ENCODE data around the gene SNRPD3.
"Not testable (repeated sequence)": the region's sequence is repeated elsewhere in the genome, so short reads cannot be mapped to it uniquely, and the experiment has no call there.

The SNRPD3 gene

DNA sequence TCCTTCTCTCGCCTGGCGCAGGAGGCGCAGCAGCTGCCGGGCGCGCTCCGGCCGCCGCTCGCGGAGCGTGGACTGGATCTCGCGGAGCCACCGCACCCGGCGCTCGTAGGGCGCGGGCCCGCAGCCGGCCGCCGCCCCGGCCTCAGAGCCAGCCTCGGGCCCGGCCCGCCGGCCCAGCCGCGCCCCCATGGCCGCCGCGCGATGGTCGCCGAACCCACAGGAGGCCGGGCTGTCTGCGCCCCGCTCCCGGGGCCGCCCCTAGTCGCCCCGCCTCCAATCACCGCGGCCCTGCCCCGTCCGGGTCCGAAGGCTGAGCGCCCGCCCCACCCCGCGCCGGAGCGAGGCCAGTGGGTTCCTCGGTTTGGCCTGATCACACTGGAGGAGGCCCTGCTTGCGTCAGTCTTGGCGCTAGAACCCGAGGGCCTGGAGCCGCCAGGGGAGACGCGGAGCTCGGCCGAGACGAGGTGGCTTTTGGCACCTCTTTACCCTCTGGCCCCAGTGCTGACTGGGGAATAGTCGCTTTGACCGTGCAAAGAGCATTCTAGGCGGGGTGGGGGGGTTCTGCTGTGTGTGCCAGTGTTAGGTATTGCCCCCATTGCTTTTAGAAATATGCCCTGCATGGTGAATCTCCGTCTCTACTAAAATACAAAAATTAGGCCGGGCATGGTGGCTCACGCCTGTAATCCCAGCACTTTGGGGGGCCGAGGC lies 37.2 kb downstream of the SNRPD3 start, which contains the start of gene LRRC75B:
TSS of gene LRRC75B (minus strand) at position 223 of the 708 bp plus-strand sequence. CDS start at position 189, 34 bp downstream.
- no peak for DNase-seq (ENCODE audit: low read depth)

DNA sequence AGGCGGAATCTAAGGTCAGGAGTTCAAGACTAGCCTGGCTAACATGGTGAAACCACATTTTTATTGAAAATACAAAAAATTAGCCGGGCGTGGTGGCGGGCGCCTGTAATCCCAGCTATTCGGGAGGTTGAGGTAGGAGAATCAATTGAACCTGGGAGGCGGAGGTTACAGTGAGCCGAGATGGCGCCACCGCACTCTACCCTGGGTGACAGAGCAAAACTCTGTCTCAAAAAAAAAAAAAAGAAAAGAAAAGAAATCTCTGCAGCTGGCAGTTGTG lies 37.7 kb downstream of the SNRPD3 start:
- DNase-seq (ENCODE audit: low read depth), result not testable (repeated sequence)

DNA sequence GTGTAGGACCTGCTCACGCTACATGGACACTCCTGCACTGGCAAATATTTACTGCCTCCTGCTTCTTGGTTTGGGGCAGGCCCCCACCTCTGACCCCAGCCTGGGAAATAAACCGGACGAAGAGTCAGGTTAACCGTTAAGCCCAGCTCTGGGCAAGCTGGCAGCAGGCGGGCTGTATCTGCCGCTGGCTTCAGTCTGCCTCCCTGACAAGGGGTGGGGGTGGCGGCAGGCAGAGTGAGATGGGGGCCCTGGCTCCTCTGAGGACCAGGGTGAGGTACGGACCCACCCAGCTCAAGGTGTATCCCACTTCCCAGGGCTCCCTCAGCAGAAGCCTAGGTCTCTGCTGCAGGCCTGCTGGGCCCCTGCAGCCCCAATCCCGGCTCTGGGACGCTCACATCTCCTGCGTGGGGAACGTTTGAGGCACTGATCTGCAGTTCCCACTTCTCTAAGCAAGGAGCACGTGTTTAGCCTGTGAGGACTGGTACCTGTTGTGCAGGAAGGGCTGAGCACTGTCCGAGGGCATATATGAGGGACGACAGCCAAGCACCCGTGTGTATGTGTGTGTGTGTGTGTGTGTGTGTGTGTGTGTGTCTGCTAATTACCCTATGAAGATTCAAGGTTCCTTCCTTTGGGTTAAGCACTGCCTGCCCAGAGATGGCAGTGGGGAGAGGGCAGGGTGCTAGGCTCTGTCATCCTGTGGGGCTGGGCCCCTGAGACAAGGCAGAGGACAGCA lies 38.2 kb downstream of the SNRPD3 start:
- no peak for DNase-seq (ENCODE audit: low read depth)

DNA sequence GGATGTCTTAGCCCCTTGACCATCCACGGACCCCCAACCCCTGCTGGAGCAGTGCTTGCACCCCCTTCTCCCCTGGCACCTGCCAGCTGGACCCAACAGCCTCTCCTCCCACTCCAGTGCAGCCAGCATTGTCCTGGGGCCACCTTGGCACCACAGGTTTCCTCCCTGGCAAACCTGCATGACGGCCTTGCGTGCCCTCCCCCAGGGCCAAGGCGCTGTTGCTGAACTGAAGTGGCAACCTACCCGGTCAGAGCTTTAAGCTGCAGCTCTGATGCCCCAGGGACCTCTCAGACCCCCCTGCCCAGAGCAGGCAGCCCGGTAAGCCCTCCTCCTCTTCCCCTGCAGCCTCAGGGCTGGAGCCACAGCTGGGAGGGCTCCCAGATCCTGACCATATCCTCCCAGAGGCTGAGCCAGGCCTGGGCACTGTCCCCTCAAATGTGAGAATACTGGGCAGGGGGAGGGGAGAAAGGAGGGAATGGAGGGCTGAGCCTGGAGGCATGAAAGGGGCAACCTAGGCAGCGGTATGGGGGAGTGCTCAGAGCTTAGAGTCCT lies 38.8 kb downstream of the SNRPD3 start:
- no peak for DNase-seq (ENCODE audit: low read depth)

DNA sequence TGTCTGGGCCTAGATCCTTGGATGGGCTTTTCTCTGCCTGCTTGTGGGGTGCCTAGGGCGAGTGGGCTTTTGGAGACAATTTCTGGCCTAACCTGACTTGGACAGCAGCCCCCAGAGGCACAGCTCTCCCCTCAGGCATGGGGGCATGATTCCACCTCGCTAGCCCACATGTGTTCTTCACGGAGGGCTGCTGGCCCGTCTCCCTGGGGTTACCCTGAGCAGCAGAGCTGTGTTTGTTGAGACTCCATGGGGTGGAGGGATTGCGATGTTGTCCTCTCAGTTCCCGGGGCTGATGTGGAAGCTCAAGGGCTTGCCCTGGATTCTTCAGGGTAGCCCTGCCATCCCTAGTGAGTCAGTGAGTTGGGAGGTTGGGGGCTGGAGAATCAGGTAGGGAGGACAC lies 39.4 kb downstream of the SNRPD3 start:
- no peak for DNase-seq (ENCODE audit: low read depth)

DNA sequence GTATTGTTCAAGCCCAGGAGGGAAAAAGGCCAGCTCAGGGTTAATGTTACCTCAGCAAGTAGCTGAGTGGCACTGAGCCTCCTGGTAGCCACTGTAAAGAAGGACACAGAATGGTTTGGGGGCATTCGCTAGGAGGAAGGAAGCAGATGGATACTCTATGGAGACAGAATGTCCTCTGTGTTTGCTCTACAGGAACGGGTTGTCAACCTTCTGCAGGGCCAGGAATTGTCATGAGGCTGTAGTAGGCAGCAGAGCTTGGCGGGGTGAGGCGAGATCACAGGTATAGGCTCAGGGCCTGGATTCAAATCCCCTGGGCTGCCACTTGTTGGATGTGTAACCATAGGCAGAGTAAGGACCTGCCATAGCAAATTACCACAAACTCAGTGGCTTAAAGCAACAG lies 40.1 kb downstream of the SNRPD3 start:
- DNase-seq (ENCODE audit: low read depth), result no peak

DNA sequence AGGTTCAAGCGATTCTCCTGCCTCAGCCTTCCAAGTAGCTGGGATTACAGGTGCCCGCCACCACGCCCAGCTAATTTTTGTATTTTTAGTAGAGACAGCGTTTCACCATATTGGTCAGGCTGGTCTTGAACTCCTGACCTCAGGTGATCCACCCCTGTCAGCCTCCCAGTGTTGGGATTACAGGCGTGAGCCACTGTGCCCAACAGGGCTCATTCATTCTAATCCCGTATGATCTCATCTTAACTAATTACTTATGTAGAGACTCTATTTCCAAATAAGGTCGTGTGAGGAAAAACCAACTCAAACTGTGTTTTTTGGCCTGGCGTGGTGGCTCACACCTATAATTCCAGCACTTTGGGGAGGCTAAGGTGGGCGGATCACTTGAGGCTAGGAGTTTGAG lies 41.3 kb downstream of the SNRPD3 start:
- not testable (repeated sequence) for DNase-seq (ENCODE audit: low read depth)

DNA sequence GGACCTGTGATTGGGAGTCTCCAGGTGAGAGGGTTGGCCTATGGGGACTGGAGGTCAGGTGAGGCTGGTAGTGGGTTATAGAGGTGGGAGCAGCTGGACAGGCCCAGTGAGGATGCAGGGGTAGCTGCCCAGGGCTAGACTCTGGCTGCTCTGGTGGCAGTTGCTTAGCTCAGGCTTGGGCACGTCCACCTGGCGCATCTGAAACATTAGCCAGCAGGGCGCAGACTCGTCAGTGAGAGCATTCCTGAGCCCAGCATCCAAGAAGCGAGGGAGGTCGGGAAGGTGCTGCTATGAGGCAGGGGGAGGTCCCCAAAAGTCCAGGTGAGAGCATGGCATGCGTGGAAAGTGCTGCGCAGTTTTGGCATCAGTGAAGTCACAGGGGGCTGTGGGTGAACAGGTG lies 43.7 kb downstream of the SNRPD3 start:
- DNase-seq (ENCODE audit: low read depth), result no peak

DNA sequence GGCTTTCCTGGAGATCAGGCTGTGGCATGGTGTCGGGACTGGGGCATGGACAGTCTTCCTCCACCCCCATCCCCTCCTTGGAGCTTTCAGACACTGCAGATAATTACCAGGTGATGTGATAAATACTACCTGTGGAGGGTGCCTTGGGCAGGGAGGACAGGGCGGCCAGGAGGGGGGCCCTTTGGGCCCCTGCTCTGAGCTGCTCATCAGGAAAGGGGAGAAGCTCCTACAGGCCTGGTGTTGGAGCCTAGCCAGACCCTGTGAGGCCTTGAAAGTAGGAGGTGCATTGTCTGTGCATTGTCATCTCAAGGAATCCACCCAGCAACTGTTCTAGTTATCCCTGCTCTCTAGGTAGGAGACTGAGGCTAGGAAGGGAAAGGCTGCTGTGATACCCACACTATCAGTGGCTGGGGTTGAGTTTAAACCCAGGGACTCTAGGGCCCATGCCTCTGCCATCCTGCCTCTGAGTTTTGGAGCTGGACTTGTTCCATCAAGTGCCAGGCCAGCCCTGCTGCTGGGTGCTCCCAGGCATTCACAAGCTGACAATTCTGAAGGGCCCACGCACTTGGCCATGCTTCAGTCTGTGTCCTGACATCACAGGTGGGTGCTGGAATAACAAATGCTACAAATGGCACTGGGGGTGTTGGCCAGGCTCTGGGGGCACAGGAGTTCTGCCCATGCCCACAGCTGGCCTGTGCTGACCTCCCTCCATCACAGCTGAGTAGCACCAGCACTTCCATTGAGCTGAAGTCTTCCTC lies 44.3 kb downstream of the SNRPD3 start:
- DNase-seq (ENCODE audit: low read depth), result not testable (repeated sequence)

DNA sequence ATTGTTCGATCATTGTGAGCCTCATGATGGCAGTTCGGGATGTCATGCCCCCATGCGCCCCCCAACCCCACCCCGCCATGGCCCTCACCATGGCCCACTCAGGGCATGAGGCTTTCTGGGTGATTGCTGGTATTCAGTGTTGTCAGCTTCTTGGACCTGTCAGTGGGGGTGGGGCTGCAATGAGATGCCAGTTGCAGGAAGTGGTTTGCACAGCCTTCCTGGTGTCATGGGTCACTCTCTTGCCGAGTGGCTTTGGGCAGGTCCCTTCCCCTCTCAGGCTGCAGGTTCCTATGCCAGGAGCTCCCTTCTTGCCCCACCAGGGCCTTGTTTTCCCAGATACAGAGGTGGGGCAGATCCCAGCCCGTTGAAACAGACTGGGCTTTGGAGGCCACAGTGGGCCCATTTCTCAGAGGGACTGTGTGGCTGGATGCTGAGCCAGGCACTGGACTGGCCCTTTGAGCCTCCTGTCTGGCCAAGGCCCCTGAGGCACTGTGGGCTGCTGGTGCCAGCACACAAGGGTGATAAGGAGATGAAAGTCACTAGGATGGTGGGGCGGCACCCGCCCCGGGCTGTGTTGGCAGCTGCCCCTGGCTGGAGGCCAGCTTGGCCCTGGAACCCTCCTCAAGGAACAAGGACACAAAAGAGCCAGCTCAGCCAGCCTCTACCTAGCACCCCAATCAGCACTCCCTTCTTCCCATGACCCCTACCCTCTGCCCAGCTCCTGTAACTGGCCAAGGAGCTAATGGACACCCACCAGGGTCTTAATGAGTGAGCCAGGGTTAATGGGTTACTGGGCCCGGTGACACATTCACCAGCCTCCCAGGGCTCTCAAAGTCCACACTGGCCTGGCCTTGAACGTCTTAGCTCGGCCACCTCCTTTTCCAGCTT lies 45.7 kb downstream of the SNRPD3 start:
- no peak for DNase-seq (ENCODE audit: low read depth)

DNA sequence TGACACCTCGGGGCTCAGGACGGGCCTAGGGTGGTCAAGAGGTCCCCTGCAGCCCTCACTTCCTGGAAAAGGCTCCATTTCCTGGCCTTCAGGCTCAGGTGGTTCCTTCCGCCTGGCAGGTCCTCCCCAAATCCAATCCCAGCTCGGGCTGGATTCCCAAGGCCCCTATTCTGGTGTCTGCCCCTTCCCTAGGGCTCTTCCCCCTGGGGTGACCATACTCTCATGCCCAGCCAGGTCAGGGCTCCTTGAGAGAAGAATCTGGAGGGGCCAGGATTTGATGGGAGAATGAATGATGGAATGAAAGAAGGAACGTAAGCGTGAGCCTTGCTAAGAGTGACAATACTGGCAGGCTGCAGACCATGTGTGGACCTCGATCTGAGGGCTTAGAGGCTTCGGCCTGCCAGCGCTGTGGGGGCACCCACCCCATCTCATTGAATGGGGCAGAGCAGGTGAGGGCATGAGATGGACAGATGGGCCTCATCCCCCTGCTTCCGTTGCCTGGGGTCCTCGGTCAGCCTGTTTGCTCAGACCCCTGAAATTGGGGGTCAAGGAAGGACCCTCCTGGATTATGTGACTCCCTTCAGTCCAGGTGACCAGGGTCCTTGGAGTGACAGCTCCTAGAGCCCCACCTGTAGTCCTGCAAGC lies 46.4 kb downstream of the SNRPD3 start:
- not testable (repeated sequence) for DNase-seq (ENCODE audit: low read depth)

DNA sequence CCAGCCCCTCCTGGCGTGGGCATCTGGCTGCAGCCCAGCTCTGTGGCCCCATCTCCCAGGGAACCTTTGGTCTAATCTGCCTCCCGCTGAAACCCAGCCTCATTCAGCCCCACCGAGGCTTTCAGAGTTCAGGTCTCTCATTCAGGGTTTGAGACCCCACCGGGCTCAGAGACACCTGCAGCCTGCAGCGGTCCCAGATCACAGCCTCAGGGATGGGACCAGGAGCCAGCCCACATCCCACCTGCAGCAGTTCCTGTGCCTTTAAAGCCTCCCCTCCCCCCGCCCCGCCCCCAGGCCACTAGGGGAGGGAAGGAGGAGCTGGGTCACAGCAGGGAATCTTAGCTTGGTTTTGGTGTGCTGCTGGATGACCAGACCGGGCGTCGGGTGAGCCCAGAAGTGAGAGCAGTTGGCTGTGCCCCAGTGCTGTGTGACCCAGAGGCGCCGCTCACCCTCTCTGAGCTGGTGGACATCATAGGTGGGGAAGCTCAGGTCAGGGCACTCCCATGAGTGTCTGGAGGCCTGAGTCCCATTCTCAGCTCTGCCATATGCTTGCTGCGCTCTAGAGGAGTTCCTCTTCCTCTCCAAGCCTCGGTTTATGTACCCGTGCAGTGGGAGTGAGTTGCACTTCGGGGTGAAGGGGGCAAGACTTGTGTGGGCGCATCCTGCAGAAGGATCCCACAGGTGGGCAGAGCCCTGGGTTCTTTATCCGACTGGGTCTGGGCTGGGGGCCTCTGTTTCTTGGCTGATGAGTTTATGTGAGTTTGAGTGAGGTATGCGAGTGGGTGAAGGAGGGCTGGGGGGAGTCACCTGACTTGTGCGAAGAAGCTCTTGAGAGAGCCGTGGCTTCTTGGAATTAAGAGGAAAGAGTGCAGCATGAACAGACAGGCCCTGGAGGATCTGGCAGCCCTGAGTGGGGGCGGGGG lies 47.3 kb downstream of the SNRPD3 start, which contains the start of gene GGT1:
TSS of gene GGT1 (plus strand) at position 347 of the 923 bp plus-strand sequence. CDS start 7,889 bp downstream, outside the sequence.
- DNase-seq (ENCODE audit: low read depth), result not testable (repeated sequence)

DNA sequence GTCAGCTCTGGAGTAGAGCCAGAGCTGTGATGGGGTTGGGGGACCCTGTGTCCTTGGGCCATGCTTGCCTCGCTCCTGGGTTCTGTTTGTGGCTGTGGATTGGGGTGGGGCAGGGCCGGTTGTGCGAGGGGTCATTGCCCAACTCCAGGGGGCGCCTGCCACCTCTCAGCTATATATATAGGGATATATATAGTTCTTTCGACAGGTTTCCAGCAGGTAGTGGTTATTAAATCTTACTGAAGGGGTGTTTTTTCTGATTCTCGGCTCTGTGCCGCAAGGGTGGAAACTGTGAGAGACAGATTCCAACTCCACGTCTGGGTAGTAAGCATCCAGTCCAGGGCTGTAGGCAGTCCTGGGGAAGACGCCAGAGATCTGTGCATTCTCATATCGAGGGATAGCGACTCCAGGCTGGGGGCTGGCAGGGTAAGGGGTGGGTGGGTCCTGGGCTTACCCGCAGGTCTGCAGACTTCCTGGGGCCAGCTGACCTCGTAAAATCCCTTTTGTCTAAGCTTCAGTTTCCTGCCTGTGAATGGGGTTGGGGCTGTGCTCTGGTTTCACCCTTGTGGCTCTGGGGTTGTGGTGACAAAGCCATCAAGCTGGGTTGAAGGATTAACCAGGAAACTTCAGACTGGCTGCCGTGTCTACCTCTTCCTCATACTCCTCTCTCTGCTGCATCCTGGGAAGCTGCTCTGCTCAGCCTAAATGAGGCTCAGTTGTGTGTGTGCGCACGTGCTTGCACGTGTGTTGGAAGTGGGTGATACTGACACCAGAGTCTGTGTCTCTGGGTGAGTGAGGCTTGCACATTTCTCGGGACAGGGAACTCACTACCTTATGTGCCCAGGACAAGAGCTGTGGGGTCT lies 48.2 kb downstream of the SNRPD3 start:
- not testable (repeated sequence) for DNase-seq (ENCODE audit: low read depth)

DNA sequence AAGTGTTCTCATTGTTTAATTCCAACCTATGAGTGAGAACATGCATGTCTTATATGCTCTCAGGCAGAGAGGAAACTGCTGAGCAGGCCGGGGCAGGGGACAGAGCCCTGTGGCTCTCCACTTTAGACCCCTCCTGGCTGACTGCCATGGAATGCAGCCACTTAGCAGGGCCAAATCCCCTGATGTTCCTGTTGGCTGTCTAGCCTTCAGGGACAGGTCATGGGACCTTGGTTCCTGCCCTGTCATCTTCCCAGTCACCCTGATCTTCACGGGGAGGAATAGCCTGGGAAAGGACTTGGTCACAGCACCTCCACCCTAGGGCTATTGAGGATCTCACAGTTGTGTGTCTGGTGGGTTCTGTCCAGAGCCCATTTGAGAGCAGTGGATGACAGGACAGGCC lies 50.5 kb downstream of the SNRPD3 start:
- DNase-seq (ENCODE audit: low read depth), result not testable (repeated sequence)

DNA sequence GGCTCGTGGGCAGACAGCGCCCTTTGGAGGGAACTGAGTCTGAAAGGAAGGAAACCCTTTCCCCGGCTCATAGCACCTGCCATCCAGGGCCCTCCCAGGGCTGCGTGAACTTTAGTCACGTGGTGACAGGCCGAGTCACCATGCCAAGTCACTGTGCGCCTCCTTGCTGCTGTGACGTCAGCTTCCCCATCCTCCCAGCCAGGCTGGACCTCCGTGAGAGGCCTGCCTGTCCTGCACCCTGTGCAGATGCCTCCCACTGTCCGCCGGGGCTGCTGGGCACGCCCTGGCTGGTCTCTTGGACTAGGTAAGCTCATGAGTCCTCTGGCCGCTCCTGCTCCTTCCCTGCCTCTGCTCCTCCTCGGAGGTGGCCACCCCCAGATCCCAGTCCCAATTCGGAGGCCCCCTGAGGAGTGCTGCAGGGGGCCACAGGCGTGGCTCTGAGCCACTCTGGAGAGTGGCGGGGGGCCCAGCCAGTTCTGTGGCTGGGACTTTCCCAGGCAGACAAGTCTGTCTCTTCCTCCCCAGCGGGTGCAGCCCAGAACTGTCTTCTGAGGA lies 51.7 kb downstream of the SNRPD3 start:
- peak; percentile 32 for DNase-seq (ENCODE audit: low read depth)

DNA sequence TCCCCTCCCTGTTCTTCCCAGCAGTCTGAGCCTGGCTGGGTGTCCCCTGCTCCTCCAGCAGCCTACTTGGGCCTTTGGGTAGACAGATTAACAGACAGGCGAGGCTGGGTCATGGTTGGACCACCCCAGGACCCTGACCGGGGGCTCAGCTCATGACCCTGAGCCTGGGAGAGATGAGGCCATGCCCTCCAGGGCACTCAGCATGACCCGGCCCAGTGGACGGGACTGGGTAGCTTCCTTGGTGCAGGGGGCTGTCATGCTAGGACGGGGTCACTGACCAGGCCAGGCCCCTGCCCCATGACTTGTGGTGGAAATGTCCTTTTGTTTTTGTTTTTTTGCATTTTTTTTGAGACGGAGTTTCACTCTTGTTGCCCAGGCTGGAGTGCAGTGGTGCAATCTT lies 52.5 kb downstream of the SNRPD3 start:
- DNase-seq (ENCODE audit: low read depth), result not testable (repeated sequence)

DNA sequence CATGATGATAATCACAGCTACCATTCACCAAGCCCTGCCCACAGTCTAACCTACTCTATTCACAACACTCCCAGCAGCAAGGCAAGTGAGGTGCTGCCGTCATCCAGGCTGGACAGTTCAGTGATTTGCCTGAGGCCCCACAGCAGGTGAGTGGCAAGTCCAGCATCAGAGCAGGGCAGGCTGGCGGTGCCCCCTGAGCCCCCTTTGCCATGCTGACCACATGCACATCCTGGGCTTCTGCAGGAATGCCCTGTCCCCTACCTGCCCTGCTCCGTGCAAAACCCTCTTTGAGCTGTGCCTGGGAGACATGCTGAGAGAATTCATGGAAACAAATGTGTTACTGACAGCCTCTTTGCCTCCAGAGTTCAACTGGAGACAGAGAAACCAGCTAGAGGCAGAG lies 54.1 kb downstream of the SNRPD3 start:
- DNase-seq (ENCODE audit: low read depth), result not testable (repeated sequence)

DNA sequence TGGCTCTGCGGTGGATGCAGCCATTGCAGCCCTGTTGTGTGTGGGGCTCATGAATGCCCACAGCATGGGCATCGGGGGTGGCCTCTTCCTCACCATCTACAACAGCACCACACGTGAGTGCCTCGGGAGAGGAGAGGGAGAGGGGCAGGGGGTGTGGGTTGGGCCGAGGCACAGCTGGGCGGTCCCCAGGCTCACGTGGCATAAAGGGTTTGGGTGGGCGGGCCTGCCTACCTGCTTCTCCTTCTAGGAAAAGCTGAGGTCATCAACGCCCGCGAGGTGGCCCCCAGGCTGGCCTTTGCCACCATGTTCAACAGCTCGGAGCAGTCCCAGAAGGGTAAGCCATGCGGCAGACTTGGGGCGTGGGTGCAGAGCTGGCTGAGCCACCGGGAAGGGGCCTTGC lies 59.0 kb downstream of the SNRPD3 start:
- not testable (repeated sequence) for DNase-seq (ENCODE audit: low read depth)

DNA sequence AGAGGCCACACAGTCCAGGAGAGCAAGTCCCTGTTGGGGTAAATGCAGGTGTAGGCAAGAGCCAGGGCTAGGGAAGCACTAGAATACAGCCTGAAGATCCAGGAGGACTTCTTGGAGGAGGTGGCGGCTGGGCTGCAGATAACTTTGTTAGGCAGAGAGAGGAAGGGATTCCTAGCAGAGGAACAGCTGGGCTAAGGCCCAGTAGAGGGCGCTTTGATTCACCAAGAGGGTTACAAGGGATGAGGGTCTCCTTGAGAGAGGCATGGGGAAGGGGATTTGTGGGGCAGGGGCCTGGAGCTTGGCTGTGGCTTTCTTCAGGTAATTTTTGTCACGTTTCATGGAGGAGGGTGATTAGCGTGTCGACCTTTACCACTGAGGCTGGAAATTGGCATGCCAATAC lies 65.4 kb downstream of the SNRPD3 start:
- not testable (repeated sequence) for DNase-seq (ENCODE audit: low read depth)

Measured in activated T-helper 1 cell treated with Interleukin-2 at 50 U/mL for 16 hours (primary cell).